LoVo (cell line): ENCODE results near the gene RBM15B.
"Not testable (repeated sequence)": the region's sequence is repeated elsewhere in the genome, so short reads cannot be mapped to it uniquely, and the experiment has no call there.

ENCODE experiments used
- DNase-seq: peaks from one replicate; pipeline ENCODE4 v3.0.0-alpha.2; 2016; ENCODE audit warnings: low spot score

RBM15B gene, protein sequence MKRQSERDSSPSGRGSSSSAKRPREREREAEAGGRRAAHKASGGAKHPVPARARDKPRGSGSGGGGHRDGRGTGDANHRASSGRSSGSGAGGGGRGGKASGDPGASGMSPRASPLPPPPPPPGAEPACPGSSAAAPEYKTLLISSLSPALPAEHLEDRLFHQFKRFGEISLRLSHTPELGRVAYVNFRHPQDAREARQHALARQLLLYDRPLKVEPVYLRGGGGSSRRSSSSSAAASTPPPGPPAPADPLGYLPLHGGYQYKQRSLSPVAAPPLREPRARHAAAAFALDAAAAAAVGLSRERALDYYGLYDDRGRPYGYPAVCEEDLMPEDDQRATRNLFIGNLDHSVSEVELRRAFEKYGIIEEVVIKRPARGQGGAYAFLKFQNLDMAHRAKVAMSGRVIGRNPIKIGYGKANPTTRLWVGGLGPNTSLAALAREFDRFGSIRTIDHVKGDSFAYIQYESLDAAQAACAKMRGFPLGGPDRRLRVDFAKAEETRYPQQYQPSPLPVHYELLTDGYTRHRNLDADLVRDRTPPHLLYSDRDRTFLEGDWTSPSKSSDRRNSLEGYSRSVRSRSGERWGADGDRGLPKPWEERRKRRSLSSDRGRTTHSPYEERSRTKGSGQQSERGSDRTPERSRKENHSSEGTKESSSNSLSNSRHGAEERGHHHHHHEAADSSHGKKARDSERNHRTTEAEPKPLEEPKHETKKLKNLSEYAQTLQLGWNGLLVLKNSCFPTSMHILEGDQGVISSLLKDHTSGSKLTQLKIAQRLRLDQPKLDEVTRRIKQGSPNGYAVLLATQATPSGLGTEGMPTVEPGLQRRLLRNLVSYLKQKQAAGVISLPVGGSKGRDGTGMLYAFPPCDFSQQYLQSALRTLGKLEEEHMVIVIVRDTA

DNA sequence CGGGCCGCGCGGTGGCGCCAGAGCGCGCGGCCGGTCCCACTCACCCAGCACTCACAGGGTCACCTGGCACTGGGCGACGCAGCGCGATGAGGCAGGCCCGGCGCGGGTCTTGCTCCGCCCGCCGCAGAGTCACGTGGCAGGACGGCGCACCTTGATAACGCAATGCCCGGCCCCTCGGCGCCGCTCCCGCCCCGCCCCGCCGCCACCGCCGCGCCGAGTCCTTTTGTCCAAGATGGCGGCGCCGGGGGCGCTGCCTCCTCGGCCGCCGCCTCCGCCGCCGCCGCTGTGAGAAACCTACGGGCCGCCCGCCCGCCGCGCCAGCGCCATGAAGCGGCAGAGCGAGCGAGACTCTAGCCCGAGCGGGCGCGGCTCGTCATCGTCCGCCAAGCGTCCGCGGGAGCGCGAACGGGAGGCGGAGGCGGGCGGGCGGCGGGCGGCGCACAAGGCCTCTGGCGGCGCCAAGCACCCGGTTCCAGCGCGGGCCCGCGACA is at the start of gene RBM15B:
Gene RBM15B (plus strand): TSS at position 211 of the 491 bp plus-strand sequence. CDS start 115 bp downstream, at position 326.
- peak; percentile 98 for DNase-seq

DNA sequence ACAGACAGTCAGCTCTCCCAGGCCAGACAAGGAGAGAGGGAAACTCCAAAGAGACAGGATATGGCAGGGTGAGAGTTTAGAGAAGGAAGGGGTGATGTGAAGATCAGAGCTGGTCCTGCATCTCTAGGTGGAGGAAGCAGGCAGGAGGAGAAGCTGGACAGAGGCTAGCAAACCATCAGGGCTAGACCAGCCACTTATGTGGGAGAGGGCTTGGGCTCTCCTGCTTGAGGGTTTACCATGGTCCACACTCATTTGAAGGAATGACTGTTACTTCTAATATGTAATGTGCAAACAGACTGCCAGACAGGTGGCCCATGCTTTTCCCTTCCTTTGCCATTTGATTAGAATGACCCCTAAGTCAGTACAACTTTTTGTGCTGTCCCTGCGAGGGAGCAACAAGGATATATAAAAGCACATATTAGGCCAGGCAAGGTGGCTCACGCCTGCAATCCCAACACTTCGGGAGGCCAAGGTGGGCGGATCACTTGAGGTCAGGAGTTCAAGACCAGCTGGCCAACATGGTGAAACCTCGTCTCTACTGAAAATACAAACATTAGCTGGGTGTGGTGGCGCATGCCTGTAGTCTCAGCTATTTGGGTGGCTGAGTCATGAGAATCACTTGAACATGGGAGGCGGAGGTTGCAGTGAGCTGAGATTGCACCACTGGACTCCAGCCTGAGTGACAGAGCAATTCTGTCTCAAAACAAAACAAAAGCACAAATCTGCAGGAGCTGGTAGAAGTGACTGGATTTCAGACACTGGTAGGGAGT is 47.0 kb upstream of the RBM15B start:
- no peak for DNase-seq

DNA sequence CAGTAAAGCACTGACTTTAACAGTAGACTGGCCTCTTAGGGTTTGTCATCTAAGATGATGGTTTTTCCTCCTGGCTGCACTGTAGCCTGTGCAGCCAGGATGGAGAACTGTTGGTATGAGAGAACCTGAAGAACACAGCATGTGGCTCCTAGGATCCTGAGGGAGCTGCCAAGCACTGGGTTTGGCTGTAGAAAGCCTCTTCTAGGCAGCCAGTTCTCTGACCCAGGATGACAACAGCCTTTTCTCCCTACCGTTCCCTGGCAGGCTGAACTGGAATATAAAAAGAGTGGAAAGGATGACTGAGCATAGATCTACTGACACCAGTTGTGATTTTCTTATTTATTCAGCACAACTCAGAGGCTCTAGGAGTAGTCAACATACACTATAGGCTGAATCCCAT is 40.3 kb upstream of the RBM15B start:
- DNase-seq: no peak

DNA sequence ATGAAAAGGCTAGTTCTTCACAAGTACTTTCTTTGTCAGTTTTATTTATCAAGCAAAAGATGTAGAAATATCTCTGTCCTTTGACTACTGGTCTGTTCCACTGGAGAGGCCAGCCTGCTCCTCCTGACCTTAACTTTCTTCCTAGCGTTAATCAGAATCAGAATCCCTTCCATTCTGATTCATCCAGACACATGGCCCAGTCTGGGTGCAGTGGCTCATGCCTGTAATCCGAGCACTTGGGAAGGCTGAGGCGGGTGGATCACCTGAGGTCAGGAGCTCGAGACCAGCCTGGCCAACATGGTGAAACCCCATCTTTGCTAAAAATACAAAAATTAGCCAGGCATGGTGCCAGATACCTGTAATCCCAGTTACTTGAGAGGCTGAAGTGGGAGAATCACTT is 38.0 kb upstream of the RBM15B start:
- no peak for DNase-seq

DNA sequence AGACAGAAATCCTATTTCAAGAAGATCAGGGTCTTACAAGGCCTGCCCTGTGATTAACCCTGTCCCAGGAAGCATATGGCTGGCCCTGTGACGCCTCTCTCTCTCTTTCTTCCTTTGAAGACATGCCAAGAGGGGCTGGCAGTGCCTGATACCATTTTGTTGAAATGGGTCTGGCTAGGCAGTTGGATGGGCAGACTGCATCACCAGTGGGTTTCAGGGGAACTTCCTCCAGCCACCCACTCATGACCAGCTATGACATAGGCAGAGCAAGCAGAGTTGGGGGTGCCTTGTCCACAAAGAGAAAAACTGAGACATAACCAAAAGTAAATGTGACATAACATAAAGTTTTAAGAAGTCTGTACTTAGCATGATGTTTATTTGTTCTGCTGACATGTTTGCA is 37.4 kb upstream of the RBM15B start:
- DNase-seq: no peak

DNA sequence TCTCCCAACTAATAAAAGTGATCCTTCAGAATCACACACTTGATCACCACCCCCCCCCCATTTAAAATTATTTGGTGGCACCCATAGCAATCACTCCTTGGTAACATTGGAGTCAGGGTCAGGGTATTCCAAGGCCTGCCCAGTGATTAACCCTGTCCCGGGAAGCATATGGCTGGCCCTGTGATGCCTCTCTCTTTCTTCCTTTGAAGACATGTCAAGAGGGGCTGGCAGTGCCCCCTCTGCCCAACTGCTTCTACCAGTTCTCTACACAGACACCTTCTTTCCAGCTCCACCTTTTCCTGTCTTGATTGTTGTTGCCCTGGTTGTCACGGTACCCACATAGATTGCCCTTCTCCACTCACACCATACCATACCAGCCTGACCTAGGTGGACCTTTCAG is 36.9 kb upstream of the RBM15B start:
- no peak for DNase-seq

DNA sequence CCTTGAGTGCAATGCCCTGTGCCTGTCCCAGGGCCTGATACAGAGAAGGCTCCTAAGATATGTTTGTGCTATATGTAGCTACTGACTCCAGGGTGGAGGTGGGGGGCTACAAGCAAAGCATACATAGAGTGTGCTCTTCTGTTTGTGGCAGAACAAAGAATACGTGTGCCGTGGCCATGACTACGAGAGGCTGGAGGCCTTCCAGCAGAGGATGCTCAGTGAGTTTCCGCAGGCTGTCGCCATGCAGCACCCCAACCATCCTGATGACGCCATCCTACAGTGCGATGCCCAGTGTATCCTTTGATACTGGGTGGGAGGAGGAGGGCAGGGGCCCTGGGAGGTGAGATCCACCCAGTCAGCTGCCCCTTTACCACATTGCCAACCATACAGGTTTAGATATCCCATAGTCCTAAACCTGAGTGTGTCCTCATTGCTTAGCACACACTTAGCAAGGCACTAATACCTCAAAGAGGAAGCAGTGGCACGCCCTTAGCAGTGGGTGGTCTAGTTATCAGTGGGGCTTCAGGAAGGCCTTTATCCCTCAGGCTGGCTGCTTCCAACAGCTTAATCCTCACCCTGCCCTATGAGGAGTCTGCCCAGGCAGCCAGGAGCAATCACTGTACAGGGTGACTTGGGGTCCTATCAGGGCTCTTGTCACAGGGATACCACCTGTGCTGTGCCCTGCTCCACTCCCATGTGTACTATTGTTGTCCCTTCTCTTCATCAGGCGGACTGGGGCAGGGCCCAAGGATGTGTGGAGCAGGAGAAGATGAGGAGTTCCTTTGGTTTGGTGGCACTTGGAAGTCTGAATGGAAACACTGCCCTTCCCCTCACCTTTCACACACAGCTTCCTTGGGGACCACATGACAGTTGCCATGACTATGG is 36.1 kb upstream of the RBM15B start:
- DNase-seq: no peak

DNA sequence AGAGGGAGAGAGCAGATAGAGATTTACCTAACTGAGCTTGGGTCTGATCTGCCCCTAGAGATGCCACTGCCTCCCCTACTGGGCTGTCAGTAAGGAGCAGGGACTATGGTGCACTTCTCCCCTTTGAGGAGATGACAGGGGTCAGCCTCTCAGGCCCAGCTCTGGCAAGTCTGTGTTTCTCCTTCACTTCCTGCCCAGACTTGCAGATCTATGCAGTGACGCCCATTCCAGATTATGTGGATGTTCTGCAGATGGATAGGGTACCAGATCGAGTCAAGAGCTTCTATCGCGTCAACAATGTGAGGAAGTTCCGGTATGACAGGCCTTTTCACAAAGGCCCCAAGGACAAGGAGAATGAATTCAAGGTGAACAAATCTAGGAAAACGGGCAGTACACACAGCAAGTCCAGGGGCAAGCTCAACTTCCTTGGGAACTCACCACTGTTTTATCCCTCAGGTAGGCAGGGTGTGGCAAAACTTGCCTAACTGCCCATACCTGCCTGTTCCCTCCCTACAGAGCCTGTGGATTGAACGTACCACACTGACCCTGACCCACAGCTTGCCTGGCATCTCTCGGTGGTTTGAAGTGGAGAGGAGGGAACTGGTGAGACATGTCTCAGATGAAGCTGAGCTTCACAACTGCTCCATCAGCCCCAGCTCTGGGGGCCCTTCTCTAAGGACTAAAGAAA is 35.0 kb upstream of the RBM15B start:
- no peak for DNase-seq

DNA sequence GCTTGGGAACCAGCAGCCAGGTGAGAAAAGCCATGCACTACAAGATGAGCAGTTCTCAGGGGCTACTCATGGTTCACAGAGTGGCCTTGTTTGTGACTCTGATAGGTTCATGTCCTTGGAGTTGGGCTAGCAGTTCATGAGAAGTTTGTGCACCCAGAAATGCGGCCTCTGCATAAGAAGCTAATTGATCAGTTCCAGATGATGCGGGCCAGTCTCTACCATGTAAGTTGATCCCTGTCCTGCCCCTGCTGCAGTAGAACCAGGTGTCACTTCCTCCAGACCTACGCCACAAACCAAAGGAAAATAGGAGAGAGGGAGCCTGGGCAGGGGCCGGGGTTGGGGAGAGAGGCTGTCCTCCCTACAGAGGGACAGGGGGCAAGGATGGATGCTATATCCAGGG is 33.2 kb upstream of the RBM15B start:
- DNase-seq: no peak

DNA sequence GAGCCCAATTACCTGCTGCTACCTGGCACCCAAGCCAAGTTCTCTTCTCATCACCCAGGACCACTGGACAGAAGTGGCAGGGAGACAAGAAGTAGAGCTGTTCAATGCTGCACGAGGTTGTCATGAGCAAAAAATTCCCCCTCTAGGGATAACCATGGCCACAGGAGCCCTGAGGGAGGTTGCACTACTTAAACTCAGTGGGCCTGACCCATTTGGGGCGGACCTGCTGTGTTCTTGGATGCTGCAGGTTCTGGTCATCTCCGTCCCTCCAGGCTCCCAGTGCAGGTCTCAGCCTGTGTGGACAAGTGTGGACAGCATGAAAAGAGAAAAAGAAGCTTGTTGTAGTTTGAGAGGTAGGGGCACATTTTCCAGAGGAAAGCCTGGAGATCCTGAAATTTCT is 32.1 kb upstream of the RBM15B start:
- no peak for DNase-seq

DNA sequence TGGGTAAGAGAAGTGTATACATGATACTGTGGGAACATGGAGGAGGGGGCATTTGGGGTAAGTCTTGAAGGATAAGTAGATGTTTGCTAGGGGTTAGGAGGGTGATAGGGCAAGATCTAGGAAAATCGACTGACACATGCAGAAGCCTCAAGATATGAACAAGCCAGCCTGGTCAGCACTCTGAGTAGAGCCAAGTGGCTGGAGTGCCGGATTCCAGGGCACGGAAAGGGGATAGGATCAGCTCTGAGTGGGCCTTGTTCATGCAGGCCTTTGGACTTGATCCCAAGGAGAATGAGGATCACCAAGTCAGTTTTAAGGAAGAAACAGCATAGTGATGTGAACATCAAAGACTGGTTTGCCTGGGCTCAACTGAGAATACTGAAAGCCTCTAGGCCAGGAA is 30.3 kb upstream of the RBM15B start:
- DNase-seq: no peak

DNA sequence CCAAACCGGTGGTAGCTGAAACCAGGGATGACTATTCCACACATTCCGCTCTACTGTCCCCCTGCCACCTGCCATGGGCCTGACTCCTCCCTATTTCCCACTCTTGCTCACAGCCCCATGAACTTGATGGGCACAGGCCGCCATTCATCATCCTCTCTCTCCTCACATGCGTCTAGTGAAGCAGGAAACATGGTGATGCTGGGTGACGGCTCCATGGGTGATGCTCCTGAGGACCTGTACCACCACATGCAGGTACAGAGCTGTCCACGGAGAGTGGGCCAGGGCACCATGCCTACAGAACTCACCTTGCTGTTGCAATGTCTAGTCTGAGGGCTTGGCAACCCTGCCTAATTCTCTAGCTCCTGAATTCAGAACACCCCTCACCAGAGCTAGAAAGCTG is 29.3 kb upstream of the RBM15B start:
- no peak for DNase-seq

DNA sequence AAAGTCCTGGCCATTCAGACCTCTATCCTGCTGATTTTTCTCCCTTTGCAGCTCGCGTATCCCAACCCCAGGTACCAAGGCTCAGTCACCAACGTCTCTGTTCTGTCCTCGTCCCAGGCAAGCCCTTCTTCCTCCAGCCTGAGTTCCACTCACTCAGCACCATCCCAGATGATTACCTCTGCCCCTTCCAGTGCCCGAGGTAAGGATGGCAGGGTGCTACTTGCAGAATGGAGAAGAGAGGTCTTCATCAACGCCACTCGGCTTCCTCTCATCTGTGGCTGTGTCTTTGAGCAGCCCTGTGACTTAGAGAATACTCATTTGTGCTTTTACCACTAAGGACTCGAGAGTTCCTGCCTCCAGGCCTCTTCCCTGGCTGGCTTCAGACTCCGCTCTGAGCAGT is 28.6 kb upstream of the RBM15B start:
- no peak for DNase-seq

DNA sequence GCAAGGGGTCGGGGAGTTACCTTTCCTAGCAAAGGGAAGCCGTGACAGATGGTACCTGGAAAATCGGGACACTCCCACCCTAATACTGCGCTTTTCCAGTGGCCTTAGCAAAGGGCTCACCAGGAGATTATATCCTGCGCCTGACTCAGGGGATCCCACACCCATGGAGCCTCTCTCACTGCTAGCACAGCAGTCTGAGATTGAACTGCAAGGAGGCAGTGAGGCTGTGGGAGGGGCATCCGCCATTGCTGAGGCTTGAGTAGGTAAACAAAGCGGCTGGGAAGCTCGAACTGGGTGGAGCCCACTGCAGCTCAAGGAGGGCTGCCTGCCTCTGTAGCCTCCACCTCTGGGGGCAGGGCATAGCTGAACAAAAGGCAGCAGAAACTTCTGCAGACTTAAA is 22.8 kb upstream of the RBM15B start:
- DNase-seq: not testable (repeated sequence)

DNA sequence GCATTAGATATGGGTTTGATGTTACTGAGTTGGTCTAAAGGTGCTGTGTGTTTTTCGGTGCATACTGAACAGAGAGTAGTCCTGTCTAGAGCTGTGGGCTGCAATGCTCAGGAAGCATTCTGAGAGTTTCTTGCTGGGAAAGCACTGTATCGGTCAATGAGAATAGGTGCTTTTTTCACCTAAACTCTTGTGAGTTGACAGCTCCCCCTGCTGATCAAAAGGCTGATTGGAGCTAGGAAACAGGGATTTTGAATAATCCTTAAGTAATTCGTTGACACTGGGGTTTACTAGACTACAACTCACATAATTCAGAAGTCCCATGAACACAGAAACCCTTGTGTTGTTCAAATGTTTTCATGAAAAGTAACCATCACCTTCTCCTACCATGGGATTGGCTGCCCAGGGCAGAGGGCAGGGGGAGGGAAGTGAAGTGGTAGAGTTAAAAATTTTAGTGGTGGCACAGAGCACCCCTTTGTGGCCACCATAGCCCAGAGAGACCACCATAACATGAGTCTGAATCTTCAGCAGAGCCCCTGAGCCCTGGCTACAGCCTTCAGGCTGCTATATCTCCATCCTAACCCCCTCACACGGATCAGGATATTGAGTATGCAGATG is 19.0 kb upstream of the RBM15B start:
- DNase-seq: peak; percentile 55

DNA sequence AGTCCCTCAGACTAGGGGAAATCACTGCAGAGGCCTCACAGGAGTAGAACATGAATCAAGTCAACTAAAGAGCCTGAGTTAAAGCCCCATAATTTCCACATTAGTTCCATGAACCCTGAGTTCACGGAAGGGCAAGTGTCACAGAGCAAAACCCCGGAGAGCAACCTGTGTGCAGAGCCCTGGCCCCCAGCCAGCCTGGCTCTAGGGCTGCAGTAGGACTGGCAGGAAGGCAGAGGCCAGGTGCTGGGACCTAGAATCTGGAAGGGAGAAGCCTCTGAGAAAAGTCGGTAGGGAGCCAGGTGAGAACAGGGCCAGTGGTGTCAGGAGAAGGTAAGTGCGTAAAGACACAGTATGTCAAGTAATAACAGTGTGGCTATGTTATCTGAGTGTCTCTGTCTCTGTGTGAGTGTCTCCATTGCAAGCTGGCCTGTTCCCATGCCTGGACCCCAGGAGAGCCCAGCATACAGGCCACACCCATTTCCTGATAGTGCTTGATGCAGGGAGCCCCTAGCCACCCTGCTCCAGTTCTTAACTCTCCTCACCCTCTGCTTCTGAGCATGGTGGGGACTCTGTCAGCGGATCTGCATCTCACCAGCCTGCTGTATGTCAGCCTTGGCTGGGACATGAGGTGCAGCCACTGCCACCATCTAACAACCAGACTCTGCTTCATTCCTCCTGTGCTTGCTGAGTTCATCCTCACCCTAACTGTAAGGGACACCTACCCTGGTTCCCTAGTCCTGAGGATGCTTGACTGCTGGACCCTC is 17.2 kb upstream of the RBM15B start:
- no peak for DNase-seq

DNA sequence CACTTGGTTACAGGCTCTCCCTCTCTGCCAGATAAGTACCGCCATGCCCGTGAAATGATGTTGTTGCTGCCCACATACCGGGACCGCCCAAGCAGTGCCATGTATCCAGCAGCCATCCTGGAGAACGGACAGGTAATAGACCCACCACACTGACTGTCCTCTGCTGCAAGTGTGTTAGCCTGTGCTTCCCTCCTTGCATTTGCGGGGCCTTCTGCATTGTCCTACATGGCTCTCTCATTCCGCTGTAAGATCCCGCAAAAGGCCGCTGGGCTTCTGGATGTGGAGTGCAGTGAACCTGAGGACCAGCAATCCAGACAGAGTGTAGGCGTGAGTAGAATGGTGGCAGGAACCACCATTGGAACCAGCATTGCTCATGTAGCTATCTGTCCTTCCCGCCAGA is 16.6 kb upstream of the RBM15B start:
- DNase-seq: no peak

DNA sequence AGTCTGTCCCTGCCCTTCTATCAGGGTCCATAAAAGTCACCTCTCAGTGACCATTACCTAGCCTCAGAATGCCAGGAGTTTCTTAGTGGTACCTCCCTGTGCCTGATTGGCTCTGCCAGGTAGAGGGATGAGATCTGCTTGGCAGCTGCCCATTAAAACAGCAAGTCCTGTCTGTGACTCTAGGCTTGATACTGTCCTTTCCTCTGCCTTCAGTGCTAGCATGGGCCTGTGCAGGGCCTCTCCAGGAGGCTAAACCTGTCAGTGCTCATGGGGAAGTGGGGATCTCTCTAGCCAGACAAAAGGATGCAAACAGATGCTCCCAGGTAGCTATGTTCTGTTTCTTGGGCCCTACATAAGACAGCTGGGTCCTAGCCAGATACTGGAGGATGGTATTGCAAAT is 15.9 kb upstream of the RBM15B start:
- no peak for DNase-seq

DNA sequence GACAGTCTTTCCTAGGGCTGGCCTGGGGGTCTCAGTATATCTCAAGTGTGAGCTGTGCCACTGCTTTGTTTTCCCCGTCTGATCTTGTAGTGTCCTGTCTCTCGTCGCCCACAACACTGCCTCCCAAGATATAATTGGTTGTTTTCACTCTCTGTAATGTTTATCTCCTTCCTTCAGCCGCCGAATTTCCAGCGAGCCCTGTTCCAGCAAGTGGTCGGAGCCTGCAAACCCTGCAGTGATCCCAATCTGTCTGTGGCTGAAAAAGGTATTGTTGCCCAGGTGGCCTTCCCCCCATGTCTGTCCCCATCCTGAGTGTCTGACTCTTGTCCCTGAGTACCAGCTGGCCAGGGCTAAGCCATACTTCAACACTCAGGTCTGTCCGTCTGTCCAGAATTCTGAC is 15.5 kb upstream of the RBM15B start:
- DNase-seq: no peak
